Peyer's patch (tissue), 4 donors: ENCODE measurements around the gene RAB3A.

ENCODE experiments used
- CTCF ChIP-seq, 6 experiments: fragments of 450-650 bp in 4 of 6; fragments of 200-600 bp in 2 of 6; sonication (generic) in 1 of 6; IDR thresholded peaks; one replicate each; pipeline ENCODE4 v1.5.1; 2017 to 2019; ENCODE audit warnings: antibody characterized with exemption in 6 of 6, mild to moderate bottlenecking in 3 of 6, moderate library complexity in 1 of 6
- POLR2A ChIP-seq, 2 donors: fragments of 450-650 bp; IDR thresholded peaks; one replicate each; pipeline ENCODE4 v1.5.1; 2017; ENCODE audit warnings: antibody characterized with exemption in 2 of 2, mild to moderate bottlenecking in 2 of 2, moderate library complexity in 2 of 2

GRCh38 chr19:18179957-18180356 is 23.9 kb downstream of the RAB3A start:
- TF ChIP-seq CTCF (IDR thresholded peaks at IDR 0.05), result no peak
- TF ChIP-seq POLR2A (IDR thresholded peaks at IDR 0.05), result no peak
